ENCODE data around the gene KCNK5.

Gene KCNK5

DNA sequence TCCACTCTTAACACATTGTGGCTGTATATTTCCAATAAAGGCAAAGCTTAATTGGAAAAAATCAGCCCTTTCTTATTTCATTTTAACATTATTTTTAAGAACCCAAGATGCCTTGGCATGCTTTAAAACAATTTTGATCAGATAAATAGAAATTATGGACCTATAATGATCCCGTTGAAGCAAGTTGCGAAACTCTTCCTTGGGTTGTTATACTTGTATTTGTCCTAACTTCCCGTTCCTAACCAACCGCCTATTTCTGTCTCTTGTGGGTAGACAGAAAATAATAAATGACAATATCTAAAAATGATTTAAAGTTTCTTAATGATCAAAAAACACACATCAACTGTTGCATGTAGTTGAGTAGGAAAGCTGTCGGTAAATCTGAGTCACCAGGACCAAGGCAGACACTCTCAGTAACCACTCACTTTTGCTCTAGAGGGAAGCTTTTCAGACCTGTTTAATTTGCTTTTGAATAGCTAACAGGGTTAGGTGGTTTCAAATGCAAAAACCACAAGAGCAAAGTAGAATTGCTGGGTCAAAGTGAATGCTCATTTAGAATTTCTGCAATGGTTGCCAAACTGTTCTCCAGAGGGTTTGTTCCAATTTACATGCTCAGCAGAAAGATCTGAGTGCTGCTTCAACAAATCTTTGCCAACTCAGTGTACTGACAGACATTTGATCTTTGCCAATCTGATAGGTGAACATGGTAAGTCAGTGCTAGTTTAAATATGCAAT, 34.2 kb upstream of the KCNK5 start:
- H3K36me3 ChIP-seq (ENCODE audit: control insufficient read depth, insufficient read depth, low read length), result no peaks in the 10 kb centered on the region
- H3K9me3 ChIP-seq (ENCODE audit: control insufficient read depth, insufficient read depth, low read length), result no peaks in the 10 kb centered on the region
- peaks cover under 1% of the 10 kb centered on the region; the same call in 1 of the 2 replicates for H3K4me1 ChIP-seq (ENCODE audit: control insufficient read depth, insufficient read depth, low read length)
- no peaks in the 10 kb centered on the region for H3K27me3 ChIP-seq (ENCODE audit: control insufficient read depth, insufficient read depth, low read length)
- peak overlapping the region; percentile 71 for H3K27ac ChIP-seq (ENCODE audit: low read length)
- no peak for DNase-seq (ENCODE audit: low read depth, low spot score)
- no CpG with 5 or more reads among the region's 5 CpGs for WGBS (ENCODE audit: insufficient coverage, insufficient read length)
- H3K4me3 ChIP-seq (ENCODE audit: low read length), result no peak overlapping the region

GRCh38 chr6:39261751-39262150, 32.5 kb upstream of the KCNK5 start:
- Histone ChIP-seq H3K9me3 (ENCODE audit: control insufficient read depth, insufficient read depth, low read length) (no peaks in the 10 kb centered on the region), H3K27ac (ENCODE audit: low read length) (no peak overlapping the region), H3K27me3 (ENCODE audit: control insufficient read depth, insufficient read depth, low read length) (no peaks in the 10 kb centered on the region), H3K36me3 (ENCODE audit: control insufficient read depth, insufficient read depth, low read length) (no peaks in the 10 kb centered on the region), H3K4me3 (ENCODE audit: low read length) (no peak overlapping the region), H3K4me1 (ENCODE audit: control insufficient read depth, insufficient read depth, low read length) (no peaks in the 10 kb centered on the region)
- no peak for DNase-seq (ENCODE audit: low read depth, low spot score)
- no CpG with 5 or more reads among the region's 3 CpGs for WGBS (ENCODE audit: insufficient coverage, insufficient read length)

DNA sequence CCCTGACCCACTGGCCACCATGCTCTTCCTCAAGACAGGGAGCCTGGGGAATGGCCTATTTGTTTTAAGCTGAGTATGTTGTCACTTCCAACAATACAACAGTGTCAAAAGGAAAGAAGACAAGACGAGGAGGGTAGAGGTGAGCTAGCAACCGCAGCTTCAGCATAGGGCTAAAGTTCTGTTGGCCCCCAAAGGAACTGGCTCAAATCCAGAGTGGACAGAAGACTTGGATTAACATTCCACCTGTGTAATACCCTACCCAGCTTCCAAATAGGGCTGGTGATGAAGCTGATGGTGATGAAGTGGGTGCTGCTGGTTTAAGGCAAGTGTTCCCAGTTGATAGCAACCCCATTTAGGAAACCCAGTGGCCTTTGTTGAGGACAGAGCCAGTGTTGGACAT, 31.7 kb upstream of the KCNK5 start:
- no peak overlapping the region for H3K4me3 ChIP-seq (ENCODE audit: low read length)
- WGBS (ENCODE audit: insufficient coverage, insufficient read length), result no CpG with 5 or more reads among the region's 2 CpGs

GRCh38 chr6:39260456-39260855, 31.2 kb upstream of the KCNK5 start:
- DNase-seq (ENCODE audit: low read depth, low spot score), result no peak
- Histone ChIP-seq H3K27me3 (ENCODE audit: control insufficient read depth, insufficient read depth, low read length) (no peaks in the 10 kb centered on the region), H3K36me3 (ENCODE audit: control insufficient read depth, insufficient read depth, low read length) (no peaks in the 10 kb centered on the region), H3K9me3 (ENCODE audit: control insufficient read depth, insufficient read depth, low read length) (no peaks in the 10 kb centered on the region), H3K4me3 (ENCODE audit: low read length) (no peak overlapping the region), H3K4me1 (ENCODE audit: control insufficient read depth, insufficient read depth, low read length) (no peaks in the 10 kb centered on the region), H3K27ac (ENCODE audit: low read length) (no peak overlapping the region)
- WGBS (ENCODE audit: insufficient coverage, insufficient read length), result no CpG with 5 or more reads among the region's 2 CpGs

More for the DNA sequence above, 31.7 kb upstream of the KCNK5 start:
- Histone ChIP-seq H3K4me1 (ENCODE audit: control insufficient read depth, insufficient read depth, low read length) (no peaks in the 10 kb centered on the region), H3K36me3 (ENCODE audit: control insufficient read depth, insufficient read depth, low read length) (no peaks in the 10 kb centered on the region), H3K27ac (ENCODE audit: low read length) (no peak overlapping the region), H3K27me3 (ENCODE audit: control insufficient read depth, insufficient read depth, low read length) (no peaks in the 10 kb centered on the region), H3K9me3 (ENCODE audit: control insufficient read depth, insufficient read depth, low read length) (no peaks in the 10 kb centered on the region)
- no peak for DNase-seq (ENCODE audit: low read depth, low spot score)

DNA sequence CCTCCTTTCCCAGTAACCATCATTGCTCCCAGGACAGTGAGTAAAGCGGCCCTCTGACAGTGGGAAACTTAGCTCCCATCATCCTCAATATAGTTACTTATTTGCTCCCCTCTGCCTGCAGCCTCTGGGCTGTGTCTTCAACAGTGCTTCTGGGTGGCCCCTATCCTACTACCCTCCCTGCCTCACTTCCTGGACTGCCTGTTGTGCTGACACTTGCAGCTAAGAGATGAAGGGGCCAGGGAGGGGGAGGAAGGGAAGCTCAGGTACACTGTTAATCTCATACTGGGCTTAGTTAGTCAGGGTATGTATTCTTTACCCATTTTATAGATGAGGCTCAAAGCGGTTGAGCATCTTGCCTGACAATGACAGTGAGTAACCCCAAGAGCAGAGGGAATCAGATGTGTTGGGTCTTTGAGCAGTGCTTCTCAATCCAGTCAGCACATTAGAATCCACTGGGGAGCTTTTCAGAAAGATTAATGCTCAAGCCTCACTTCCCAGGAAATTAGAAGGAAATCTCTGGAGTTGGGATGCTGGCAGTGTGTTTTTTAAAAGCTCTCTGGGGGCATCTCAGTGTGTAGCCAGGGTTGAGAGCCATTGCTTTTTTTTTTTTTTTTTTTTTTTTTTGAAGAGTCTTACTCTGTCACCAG, 27.1 kb upstream of the KCNK5 start:
- Histone ChIP-seq H3K9me3 (ENCODE audit: control insufficient read depth, insufficient read depth, low read length) (no peaks in the 10 kb centered on the region; the same call in 1 of the 2 replicates), H3K27me3 (ENCODE audit: control insufficient read depth, insufficient read depth, low read length) (no peaks in the 10 kb centered on the region), H3K4me3 (ENCODE audit: low read length) (no peak overlapping the region), H3K27ac (ENCODE audit: low read length) (no peak overlapping the region), H3K4me1 (ENCODE audit: control insufficient read depth, insufficient read depth, low read length) (no peaks in the 10 kb centered on the region), H3K36me3 (ENCODE audit: control insufficient read depth, insufficient read depth, low read length) (no peaks in the 10 kb centered on the region)
- no CpG with 5 or more reads among the region's 2 CpGs for WGBS (ENCODE audit: insufficient coverage, insufficient read length)
- no peak for DNase-seq (ENCODE audit: low read depth, low spot score)

GRCh38 chr6:39254999-39255535, 25.8 kb upstream of the KCNK5 start:
- no peak for DNase-seq (ENCODE audit: low read depth, low spot score)
- Histone ChIP-seq H3K4me1 (ENCODE audit: control insufficient read depth, insufficient read depth, low read length) (no peaks in the 10 kb centered on the region), H3K9me3 (ENCODE audit: control insufficient read depth, insufficient read depth, low read length) (no peaks in the 10 kb centered on the region; the same call in 1 of the 2 replicates), H3K36me3 (ENCODE audit: control insufficient read depth, insufficient read depth, low read length) (no peaks in the 10 kb centered on the region), H3K4me3 (ENCODE audit: low read length) (no peak overlapping the region), H3K27ac (ENCODE audit: low read length) (no peak overlapping the region), H3K27me3 (ENCODE audit: control insufficient read depth, insufficient read depth, low read length) (no peaks in the 10 kb centered on the region)
- WGBS (ENCODE audit: insufficient coverage, insufficient read length), result no CpG with 5 or more reads among the region's 4 CpGs

DNA sequence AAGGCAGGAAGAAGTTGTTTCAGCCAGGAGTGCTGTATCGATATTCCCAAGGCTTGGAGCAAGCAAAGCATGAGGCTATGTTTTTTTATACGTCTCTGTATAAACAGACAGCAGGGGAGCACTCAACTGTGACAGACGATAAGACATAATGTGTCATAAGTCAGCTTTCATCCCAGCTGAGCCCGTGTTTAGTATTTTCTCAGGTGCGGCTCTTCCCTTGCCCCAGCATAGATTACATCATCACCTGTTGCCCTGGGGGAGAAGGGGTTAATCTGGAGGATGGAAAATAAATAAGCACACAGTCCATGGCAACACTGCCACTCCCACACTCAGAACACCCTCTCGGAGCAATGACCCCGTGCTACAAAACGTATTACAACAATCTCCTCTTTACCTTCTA, 22.1 kb upstream of the KCNK5 start:
- DNase-seq (ENCODE audit: low read depth, low spot score), result no peak
- no peak overlapping the region for H3K4me3 ChIP-seq (ENCODE audit: low read length)
- WGBS (ENCODE audit: insufficient coverage, insufficient read length), result no CpG with 5 or more reads among the region's 8 CpGs
- H3K9me3 ChIP-seq (ENCODE audit: control insufficient read depth, insufficient read depth, low read length), result no peaks in the 10 kb centered on the region; the same call in 1 of the 2 replicates
- no peaks in the 10 kb centered on the region for H3K4me1 ChIP-seq (ENCODE audit: control insufficient read depth, insufficient read depth, low read length)
- H3K36me3 ChIP-seq (ENCODE audit: control insufficient read depth, insufficient read depth, low read length), result no peaks in the 10 kb centered on the region
- no peak overlapping the region for H3K27ac ChIP-seq (ENCODE audit: low read length)
- H3K27me3 ChIP-seq (ENCODE audit: control insufficient read depth, insufficient read depth, low read length), result no peaks in the 10 kb centered on the region

- Histone ChIP-seq H3K27ac (ENCODE audit: low read length) (no peak overlapping the region), H3K4me1 (ENCODE audit: control insufficient read depth, insufficient read depth, low read length) (no peaks in the 10 kb centered on the region), H3K9me3 (ENCODE audit: control insufficient read depth, insufficient read depth, low read length) (no peaks in the 10 kb centered on the region; the same call in 1 of the 2 replicates), H3K36me3 (ENCODE audit: control insufficient read depth, insufficient read depth, low read length) (no peaks in the 10 kb centered on the region), H3K4me3 (ENCODE audit: low read length) (no peak overlapping the region), H3K27me3 (ENCODE audit: control insufficient read depth, insufficient read depth, low read length) (no peaks in the 10 kb centered on the region)
- no peak for DNase-seq (ENCODE audit: low read depth, low spot score)
These were observed 21.2 kb upstream of the KCNK5 start for GRCh38 chr6:39250507-39250906.

DNA sequence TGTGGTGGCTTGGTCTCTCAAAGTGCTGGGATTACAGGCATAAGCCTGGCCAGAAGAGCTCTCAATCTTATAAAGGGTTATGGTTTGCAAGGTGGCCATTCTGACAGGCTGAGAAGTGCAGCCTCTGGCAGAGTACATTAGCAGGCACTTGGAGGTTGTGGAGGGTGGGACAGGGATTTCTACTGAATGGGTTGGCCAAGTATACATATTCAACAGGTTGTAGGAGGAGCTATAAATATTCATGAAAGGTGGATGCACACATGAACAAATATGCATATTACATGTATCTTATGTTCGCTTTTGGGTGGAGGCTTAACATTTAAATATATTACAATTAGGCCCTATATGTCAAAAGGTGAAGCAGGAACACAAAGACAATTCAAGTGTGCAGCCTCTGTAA, 20.0 kb upstream of the KCNK5 start:
- Histone ChIP-seq H3K4me1 (ENCODE audit: control insufficient read depth, insufficient read depth, low read length) (no peaks in the 10 kb centered on the region), H3K9me3 (ENCODE audit: control insufficient read depth, insufficient read depth, low read length) (no peaks in the 10 kb centered on the region), H3K36me3 (ENCODE audit: control insufficient read depth, insufficient read depth, low read length) (no peaks in the 10 kb centered on the region), H3K27ac (ENCODE audit: low read length) (no peak overlapping the region), H3K4me3 (ENCODE audit: low read length) (no peak overlapping the region), H3K27me3 (ENCODE audit: control insufficient read depth, insufficient read depth, low read length) (no peaks in the 10 kb centered on the region)
- WGBS (ENCODE audit: insufficient coverage, insufficient read length), result no CpG with 5 or more reads among the region's 1 CpG
- no peak for DNase-seq (ENCODE audit: low read depth, low spot score)

DNA sequence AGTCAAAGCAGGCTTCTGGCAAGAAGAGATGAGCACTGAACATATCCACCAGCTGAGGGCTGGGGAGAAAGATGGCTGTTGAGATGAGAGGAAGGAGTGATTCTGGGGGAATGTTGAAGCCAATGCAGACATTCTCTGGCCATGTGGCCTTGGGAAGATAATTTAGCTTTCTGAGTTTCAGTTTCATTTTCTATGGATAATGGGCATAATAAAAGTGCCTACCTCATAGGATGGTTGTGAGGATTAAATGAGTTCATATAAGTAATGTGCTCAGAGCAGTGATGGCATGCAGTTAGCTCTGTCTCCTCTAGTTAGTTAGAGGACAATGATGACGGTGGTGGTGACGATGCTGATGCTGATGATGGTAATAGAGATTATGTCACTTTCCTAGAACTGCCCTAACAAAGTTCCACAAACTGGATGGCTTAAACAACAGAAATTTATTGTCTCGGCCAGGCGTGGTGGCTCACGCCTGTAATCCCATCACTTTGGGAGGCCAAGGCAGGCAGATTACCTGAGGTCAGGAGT, 18.5 kb upstream of the KCNK5 start:
- Histone ChIP-seq H3K27ac (ENCODE audit: low read length) (no peak overlapping the region), H3K9me3 (ENCODE audit: control insufficient read depth, insufficient read depth, low read length) (no peaks in the 10 kb centered on the region), H3K4me1 (ENCODE audit: control insufficient read depth, insufficient read depth, low read length) (no peaks in the 10 kb centered on the region), H3K36me3 (ENCODE audit: control insufficient read depth, insufficient read depth, low read length) (no peaks in the 10 kb centered on the region), H3K4me3 (ENCODE audit: low read length) (no peak overlapping the region), H3K27me3 (ENCODE audit: control insufficient read depth, insufficient read depth, low read length) (no peaks in the 10 kb centered on the region)
- no CpG with 5 or more reads among the region's 5 CpGs for WGBS (ENCODE audit: insufficient coverage, insufficient read length)
- DNase-seq (ENCODE audit: low read depth, low spot score), result no peak

Measured in iPS DF 6.9 (cell line).